Measurements from ENCODE around the gene DENND11. TPM values are rescaled to one million over a fixed set of nuclear protein-coding genes. Genes with fewer than 3 reads are reported as not detected.

Gene DENND11
- total and polyA plus RNA-seq, 9 of the 15 experiments (the other 6 are each of a cell fraction or from before 2014, with no cell fraction given): 0.07 to 1.1 (median 0.36) TPM

GRCh38 chr7:141715018-141715417 lies 13.1 kb upstream of the DENND11 start:
- Histone ChIP-seq H3K27me3 (ENCODE audit: control insufficient read depth in 2 of 2, insufficient read depth in 2 of 2, low read length in 2 of 2) (peaks cover 3 to 6% of the 10 kb centered on the region in 2 experiments; a peak in 2 of 5 replicates), H3K4me2 (ENCODE audit: insufficient read depth, low read length) (no peak overlapping the region), H3K9me1 (ENCODE audit: control insufficient read depth, insufficient read depth, low read length) (no peaks in the 10 kb centered on the region), H3K9me3 (replicated peaks; ENCODE audit: control insufficient read depth, insufficient read depth, low read depth, low read length) (no peaks in the 10 kb centered on the region), H3K9ac (ENCODE audit: insufficient read depth in 1 of 2, low read depth in 2 of 2, low read length in 2 of 2) (no peak overlapping the region), H2AFZ (ENCODE audit: low read depth, low read length) (no peak overlapping the region), H3K36me3 (ENCODE audit: control insufficient read depth, insufficient read depth, low read length) (no peaks in the 10 kb centered on the region), H3K4me1 (replicated peaks in 1 of 2; ENCODE audit: control insufficient read depth in 2 of 2, insufficient read depth in 2 of 2, low read length in 2 of 2) (no peaks in the 10 kb centered on the region), H3K27ac (ENCODE audit: extremely low read depth, low read depth, low read length) (no peak overlapping the region), H3K79me2 (ENCODE audit: control insufficient read depth, insufficient read depth, low read length) (no peaks in the 10 kb centered on the region), H3K4me3 (no peak overlapping the region), H4K20me1 (replicated peaks; ENCODE audit: control insufficient read depth, insufficient read depth, low read length) (no peaks in the 10 kb centered on the region)
- ChIA-PET CTCF (ENCODE audit: low intra/inter-chr PET ratio) (no interaction called here), POLR2A (no interaction called here)
- BruUV-seq (replicated peaks): no TSS peak
- 2% methylated on average over 4 of the region's 4 CpGs for WGBS (ENCODE audit: insufficient coverage, low coverage, missing lambda C conversion rate)
- no peak for ATAC-seq
- FAIRE-seq: no peak
- intact Hi-C loops (cut with micrococcal nuclease): no loop called here
- no peak for DNase-seq (ENCODE audit: extremely low read depth in 1 of 4, low spot score in 3 of 4)
- in situ Hi-C loops (cut with MboI): no loop called here
- no peak for TF ChIP-seq BCL6 (CRISPR knock-in tag; IDR thresholded peaks at IDR 0.05)
- TF ChIP-seq SP1 (CRISPR knock-in tag; IDR thresholded peaks at IDR 0.05): no peak
- no peak for TF ChIP-seq CTCFL (IDR thresholded peaks at IDR 0.05; ENCODE audit: borderline replicate concordance, insufficient read depth, low read depth, low read length, poor library complexity, severe bottlenecking)
- no peak for TF ChIP-seq HMBOX1 (IDR thresholded peaks at IDR 0.05)
- no peak for TF ChIP-seq MED1 (CRISPR knock-in tag; IDR thresholded peaks at IDR 0.05; ENCODE audit: borderline replicate concordance)
- TF ChIP-seq DACH1 (IDR thresholded peaks at IDR 0.05; ENCODE audit: partially characterized antibody): no peak
- no peak for TF ChIP-seq GABPA (tag; conservative IDR thresholded peaks at IDR 0.05; ENCODE audit: low read depth)
- TF ChIP-seq NBN (IDR thresholded peaks at IDR 0.05; ENCODE audit: low read depth): no peak
- no peak for TF ChIP-seq NKRF (IDR thresholded peaks at IDR 0.05; ENCODE audit: borderline replicate concordance)
- no peak for TF ChIP-seq YY1 (IDR thresholded peaks at IDR 0.05; ENCODE audit: borderline replicate concordance in 1 of 3, control insufficient read depth in 1 of 3, extremely low read depth in 1 of 3, insufficient read depth in 3 of 3, insufficient read length in 1 of 3, insufficient replicate concordance in 2 of 3, low read depth in 1 of 3, low read length in 2 of 3)
- TF ChIP-seq SMARCB1 (IDR thresholded peaks at IDR 0.05; ENCODE audit: insufficient read length, low read depth): no peak
- no peak for TF ChIP-seq HDAC6 (IDR thresholded peaks at IDR 0.05; ENCODE audit: low read depth, low read length)
- no peak for TF ChIP-seq ZNF184 (CRISPR knock-in tag; IDR thresholded peaks at IDR 0.05)
- TF ChIP-seq ZNF785 (CRISPR knock-in tag; IDR thresholded peaks at IDR 0.05): no peak
